NCI-H774 (cell line): ENCODE data around the gene ADAMTS16.

Experiments
- DNase-seq: peaks from one replicate; lab custom pipeline; 2025; lab: John Stamatoyannopoulos, UW

ADAMTS16 gene

DNA sequence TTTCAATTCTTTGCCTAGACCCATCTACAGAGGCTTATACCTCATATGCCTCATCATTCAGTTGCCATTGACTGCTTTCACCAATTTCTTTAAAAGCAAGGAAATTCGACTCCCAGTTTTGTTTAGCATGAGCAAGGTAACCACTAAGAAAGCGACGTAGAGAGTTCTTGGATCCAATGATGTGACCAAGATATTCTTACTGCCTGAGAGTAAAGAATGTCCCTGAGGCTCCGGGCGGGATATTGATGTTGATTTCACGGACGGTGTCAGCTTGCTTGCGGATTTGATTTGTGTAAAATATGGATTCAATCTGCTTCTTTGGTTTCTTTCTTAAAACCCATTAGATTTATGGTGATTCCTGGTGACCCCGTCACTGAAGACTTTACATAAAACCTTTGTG is 147.3 kb downstream of the ADAMTS16 start:
- DNase-seq = no peak

DNA sequence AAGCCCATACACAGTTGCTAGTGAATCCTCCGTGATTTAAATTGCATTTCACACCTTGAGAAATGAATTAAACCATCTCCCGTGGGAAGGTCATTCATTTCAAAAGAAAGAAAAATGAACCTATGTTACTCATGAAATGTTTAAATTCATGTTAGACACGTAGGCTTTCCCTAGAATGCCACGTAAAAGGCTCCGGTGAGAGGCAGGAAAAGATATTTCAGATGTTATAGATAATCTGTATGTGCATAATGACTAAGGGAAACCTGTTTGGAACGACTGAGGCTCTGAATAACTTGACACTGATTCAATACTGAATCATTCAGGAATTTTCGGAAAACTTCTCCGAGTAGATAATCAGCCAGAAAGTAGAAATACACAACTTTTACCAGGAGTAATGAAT is 148.1 kb downstream of the ADAMTS16 start:
- DNase-seq = no peak

DNA sequence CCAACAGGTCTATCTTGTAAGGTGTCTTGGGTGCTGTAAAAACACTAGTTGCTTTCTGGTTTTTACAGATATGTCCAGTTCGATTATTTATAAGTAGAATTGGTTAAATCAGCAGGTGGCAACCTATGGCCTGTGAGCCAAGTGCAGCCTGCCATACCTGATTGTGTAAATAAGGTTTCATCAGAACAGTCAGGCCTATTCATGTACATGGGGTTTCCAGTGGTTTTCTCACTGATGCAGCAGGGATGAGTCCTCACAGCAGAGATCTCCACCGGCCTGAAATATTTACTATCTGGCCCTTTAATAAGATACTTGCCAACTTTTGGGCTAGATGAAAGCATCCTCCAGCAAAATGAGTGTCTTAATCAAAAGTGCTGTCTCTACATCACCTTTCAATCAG is 149.4 kb downstream of the ADAMTS16 start:
- no peak for DNase-seq

DNA sequence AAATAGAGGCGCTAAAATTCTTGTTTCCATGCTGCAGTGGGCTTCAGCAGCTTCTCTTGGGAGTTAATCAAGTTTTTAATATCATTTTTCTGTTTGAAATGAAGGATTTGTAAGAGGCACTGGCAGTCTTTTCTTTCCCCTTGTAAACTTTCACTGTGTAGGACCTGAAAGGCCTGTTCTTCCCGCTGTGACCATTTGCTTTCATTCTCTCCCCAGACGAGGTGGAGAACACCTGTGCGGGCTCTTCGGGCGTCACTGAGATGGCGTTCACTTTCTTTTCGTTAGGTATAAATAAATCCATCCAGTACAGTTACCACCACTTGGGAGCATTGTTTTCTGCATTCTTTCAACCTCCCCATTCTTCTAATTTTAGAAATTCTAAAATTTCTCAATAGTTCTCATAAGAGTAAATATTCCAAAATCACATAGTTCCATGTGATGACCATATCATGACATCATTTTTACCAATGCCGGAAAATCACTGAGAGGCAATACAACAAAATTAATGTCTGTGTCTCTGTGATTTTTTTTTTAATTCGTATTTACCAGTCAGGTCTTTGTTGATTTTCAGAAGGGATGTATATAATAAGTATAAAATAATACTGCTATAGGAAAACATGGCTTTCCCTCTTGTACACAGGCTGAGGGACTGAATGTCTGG is 150.7 kb downstream of the ADAMTS16 start:
- no peak for DNase-seq

DNA sequence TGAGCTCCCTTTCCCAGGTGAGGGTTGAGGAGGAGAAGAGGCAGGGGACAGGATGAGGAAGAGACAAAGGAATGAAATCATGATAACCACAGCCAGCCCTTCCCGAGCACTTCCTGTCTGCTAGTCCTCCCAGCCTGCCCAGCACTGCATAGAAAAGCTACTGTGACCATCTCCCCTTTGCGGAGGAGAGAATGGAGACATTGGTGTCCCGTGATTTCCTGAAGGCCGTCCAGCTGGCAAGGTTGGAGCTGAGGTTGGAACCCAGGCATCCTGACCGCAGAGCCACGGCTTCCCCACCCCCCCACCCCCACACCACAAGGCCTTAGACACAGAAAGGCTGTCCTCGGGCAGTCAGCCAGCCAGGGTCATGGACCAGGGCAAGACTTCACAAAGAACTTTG is 151.2 kb downstream of the ADAMTS16 start:
- no peak for DNase-seq

DNA sequence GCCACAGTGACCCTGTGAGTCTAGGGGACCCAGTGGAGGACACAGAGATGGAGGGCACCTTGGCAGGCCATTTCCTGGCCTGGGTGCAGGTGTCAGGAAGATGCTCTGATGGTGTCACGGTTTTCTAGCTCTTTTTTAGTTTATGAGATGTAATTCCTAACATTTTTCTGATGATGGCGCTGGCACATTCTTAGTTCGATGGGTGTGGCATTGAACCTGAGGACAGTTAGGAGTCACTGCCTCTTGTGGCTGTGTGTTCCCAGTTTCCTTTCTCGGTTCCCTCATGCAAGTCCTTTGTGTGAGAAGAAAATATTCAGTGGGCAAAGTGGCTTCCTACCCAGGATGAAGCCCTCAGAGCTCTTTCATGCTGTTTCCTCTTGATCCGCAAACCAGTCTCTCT is 152.9 kb downstream of the ADAMTS16 start:
- DNase-seq = no peak

DNA sequence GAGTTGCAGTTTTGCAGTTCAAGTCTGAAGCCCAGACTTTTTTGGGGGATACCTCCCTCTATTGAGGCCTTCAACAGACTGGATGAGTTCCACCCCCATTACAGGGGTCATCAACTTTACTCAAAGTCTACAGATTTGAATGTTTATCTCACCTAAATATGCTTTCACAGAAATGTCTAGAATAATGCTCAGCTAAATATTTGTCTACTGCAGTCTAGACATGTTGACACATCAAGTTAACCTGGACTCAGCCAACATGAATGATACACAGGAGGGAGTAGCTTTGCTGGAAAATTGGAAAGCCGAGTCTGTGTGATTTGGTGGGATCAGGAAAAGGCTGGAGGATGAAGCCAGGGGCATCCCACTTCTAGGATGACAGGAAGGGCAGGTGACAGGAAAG is 154.3 kb downstream of the ADAMTS16 start:
- DNase-seq = no peak

DNA sequence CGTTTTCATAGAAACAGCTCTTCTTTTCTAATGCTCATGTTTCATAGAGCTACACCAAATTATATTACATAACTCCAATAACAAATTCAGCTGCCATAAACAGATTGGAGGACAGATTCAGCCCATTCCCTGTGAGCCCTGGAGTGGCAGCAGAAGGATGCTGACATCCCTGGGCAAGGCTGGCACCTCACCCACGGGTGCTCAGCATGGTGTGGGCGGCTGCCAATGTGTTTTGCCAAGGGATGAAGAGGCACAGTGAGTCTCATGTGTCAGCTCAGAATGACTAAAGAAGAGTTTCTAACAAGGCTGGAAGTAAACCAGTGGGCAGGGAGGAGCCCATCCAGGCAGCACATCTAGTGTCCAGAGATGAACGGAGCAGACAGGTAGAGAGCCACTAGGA is 155.2 kb downstream of the ADAMTS16 start:
- DNase-seq = no peak

DNA sequence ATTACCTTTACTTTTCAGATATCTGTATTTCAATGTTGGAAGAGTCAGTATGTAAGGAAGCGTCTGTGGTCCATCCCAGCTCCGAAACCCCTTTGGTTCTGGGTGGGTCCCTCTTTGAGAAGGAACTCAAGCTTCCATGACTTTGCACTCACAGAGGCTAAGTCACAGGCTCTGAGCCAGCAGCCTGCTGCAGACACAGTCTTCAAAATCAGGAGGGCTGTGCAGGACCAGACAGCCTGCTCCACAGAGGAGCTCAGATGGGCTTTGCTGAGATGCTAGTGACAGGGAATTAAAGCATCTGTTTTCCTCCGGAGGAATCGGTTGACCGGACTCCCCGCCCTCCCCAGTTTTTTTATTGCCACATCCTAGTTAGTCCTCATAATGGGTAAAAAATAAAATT is 155.9 kb downstream of the ADAMTS16 start:
- DNase-seq = no peak

DNA sequence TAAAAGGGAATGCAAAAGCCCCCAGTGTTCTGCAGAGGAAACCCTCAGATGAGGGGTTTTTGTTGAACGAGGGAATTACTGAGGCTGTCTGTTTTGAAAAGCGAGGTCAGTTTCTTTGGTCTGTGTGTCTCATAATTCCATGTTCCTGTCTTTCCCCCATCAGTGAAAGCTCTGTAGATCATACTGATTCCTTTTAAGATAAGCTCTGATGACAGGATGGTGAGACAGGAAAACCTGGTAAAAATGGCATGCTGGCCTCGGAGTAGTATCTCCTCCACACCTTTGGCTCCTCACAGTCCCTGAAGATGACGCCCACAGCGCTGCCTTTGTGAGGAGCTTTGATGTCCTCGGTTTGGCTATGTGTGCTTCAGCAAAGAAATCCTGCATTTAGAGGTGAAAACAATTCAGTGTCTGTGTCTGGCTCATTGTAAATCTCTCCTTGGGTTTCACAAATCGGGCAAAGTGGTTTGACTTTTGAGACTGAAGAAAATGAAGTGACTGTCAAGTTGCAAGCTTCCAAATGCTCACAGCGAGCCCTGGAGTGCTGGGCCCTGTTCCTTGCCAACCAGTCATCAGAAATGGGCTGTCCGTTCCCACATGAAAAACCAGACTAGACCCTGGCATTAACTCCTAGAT is 157.4 kb downstream of the ADAMTS16 start:
- no peak for DNase-seq

DNA sequence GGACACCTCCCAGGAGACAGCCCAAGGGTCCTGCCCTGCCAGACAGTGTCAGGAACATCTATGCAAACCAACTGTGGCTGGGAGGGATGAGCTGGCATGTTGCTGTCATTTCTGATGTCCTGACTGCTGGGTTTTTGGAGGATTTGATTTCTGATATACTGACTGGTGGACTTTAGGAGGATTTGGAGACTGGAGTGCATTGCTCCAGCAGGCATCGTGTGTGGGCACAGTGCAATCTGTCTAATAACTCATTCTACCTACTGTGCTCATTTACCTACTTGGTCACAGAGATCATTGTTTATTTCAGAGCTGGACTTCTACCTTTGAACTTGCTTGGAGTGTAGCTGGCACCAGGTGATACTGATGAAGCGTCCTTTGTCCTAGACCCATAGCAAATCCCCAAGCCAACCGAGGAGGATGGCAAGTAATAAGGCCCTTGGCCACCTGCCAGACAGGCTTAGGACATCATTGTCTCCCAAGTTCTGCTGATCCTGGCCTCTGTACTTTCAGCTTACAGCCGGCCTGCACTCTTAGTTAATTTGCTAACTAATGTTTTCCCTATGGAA is 158.0 kb downstream of the ADAMTS16 start:
- no peak for DNase-seq

DNA sequence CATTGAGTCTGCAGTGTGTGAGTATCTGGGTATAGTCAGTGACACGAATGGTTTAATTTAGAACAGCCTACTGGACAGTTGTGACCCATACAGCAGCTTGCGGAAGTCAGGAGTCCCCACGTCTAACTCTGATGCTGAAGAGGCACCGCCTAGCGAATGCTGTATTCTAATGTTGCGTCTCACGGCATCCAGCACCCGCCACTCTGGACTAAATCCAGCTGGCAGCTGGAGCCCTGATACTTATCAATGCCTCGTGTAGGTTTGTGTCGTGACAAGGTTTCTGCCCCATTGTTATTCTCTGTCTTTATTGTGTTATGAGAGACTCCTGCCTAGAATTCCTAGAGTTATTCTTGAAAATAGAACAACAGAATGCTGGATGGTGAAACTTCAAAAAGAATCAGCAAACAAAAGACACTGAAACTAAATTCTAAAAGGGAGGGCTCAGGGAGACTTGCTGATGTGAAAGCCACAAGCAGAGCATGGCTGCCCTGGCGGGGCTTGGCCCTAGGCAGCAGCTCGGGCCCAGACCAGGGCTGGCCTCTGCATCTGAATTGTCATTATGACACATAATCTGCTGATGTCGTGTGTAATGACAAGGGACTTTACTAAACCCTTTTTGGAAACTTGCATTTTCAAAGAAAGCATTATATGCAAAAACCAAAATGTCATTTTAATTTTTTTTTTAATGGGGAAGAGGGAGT is 158.9 kb downstream of the ADAMTS16 start:
- DNase-seq = no peak

DNA sequence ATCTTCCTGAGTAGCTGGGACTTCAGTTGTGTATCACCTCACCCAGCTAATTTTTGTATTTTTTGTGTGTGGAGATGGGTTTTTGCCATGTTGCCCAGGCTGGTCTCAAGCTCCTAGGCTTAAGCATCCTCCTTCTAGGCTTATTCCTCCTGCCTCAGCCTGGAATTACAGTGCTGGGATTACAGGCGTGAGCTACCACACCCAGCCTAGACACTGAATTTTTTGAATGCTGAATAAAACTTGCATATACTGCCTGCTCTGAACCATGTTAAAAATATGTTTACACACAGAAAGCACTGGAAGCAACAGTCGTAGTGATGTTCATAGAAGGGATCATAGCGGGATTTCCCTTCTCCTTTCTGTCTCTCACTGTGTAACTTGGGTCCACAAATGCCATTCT is 161.0 kb downstream of the ADAMTS16 start:
- no peak for DNase-seq

DNA sequence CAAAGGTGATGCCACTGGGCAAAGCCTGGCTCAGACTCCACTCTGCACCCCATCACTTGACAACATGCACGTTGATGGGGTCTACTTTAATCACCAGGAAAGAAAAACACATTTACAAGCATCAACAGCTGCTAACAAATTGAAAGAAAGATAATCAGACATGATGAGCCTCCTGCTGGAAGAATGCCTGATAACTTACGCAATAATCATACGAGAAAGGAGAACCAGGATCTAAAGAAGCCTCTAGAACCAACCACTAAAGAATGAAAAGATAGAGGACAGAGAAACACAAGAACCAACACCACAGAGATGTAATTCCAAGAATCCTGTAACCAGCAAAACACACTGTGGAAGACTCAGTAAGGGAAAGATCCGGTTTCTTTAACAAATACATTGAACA is 162.1 kb downstream of the ADAMTS16 start:
- no peak for DNase-seq

DNA sequence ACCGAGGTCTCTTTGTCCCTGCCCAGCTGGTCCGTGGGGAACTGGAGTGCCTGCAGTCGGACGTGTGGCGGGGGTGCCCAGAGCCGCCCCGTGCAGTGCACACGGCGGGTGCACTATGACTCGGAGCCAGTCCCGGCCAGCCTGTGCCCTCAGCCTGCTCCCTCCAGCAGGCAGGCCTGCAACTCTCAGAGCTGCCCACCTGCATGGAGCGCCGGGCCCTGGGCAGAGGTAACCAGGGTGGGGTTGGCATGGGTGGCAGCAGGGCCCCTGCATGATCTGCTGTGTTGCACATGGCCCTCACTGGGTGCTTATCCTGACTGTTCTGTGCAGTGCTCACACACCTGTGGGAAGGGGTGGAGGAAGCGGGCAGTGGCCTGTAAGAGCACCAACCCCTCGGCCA is 163.1 kb downstream of the ADAMTS16 start:
- DNase-seq = no peak

DNA sequence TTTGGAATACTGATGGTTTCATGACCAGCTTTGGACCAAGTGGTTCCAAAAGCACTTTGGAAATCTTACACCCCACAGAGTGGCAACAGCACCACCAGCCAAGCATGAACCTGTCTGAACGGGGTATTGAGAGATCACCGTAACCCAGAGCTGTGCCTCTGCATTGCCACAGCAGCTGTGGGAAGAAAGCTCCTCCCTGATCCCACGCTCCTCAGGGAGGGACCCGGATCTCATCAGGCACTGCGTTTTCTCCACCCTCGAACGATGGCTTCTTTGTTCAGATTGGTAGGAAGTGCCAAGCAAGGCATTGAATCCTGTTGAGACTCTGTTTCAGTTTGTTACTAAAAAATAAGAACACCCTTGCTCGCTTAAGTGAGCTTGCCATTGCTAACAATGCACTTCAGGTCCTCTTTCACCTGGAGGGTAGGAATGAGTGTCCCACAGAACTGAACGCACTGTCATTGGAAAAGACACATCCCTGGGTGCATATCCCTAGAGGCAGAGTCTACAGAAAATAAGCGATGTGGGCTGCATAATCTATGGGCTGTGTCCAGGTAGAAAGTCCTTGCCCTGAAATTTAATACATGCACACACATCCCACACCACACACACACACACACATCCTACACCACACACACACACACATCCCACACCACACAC is 164.4 kb downstream of the ADAMTS16 start:
- DNase-seq = no peak

DNA sequence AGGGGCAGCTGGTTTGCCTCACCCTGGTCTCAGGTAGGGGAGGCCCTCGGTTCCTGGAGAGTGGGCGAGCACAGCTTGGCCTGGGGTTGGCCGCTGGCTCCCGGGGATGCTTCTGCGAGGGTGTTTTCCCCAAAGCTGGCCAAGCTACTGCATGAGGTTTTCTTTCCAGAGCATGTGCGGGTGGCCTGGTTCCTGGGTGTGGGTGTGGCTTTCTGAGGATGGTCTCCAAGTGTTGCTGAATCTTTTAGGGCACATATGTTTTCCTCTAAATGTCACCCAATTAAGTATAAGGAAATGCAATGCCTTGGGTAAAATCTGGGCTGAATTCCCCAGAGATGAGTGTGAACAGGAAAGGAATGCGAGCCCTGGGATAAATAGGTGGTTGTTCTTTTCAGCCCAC is 166.6 kb downstream of the ADAMTS16 start:
- DNase-seq = no peak

DNA sequence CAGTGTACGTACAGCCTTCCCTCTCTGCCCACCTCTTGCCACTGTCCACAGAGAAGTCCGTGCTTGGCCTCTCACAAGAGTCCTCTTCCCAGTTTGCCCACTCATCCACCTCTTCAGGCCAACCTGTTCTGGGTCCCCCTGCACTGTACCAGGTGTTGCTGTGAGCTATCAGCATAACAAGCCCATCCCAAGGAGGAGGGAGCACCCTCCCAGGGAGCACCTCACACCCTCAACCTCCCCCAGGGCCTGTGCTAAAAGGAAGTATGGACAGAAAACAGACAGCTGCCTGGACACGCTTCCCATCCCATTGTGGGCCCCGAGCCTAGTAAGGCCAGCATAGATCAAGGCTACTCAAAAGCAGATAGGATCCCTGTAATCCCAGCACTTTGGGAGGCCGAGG is 168.2 kb downstream of the ADAMTS16 start:
- no peak for DNase-seq

DNA sequence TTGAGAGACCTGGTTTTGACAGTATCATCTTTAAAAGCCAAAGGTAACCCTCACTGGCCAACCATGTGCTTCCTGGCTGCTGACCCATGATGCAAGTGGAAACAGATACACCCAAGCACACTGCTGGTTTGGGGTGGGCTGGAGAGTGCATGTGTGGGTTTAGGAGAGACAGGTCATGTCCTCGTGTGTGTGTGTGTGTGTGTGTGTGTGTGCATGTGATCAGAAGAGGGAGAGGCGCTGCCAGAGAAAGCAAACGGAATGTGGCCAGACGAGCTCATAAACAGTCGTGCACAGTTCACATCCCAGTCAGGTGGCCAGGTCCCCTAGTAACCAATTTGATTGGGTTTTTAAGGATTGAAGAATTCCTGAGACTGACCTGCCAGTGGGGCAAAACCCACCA is 169.5 kb downstream of the ADAMTS16 start:
- DNase-seq = no peak

DNA sequence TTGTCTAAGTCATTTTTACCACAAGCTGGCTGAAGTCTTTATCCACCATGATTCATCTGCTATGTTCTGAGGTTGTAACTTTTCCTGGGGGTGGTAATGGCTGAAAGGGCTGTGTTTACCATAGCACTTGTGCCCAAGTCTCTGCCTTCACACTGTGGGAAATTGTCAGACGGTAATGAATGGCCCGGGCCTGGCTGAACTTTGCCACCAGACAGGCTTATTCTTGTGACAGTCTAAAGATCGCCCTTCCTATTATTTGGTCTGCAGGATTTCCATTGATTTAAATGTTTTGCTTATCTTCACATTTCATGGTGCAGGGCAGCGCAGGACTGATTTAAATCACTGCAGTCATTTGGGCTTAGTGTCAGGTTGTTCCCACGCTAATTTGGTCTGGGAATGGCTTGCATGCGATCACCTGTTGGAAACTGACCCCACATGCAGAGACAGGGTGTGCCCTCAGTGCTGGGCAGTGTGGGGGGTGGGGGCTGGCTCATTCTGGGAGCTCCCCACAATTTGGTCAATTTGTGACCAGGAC is 173.0 kb downstream of the ADAMTS16 start:
- no peak for DNase-seq

DNA sequence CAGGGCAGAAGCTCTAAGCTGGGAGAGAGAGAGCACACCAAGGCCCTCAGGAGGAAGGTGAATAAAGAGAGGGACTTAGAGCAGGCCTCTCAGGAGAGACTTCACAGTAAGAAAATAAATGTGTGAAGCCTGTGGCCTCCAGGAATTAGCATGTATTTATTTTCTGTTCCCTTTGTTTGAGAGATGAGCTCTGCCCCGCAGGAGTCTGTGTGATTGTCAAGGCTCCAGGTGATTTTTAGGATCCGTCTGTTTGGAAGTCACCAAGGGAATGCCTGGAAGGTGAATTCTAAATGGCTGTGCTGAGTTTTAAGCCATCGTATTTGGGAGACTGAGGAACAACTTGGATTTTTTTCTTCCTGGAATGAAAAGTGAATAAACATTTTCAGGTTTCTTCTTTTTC is 174.0 kb downstream of the ADAMTS16 start:
- DNase-seq = no peak

DNA sequence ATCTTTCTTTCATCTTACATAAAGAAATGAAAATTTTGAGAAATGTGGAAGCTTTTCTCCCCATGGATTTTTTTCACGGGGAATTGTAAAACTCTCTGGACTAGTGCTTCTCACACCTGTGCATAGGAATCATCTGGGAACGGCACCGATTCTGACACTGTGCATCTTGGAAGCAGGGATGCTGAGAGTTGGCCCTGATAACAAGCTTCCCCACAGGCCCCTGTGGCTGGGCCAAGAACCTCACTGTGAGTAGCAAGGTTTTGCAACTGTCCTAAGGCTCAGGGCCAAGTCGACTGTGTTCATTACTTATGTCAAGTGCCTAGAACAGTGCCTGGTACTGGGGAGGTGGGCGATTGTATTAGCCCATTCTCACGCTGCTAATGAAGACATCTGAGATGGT is 174.5 kb downstream of the ADAMTS16 start:
- DNase-seq = no peak
